ENCODE measurements around the gene DNAJC10. TPM values are rescaled to one million over a fixed set of nuclear protein-coding genes. Genes with fewer than 3 reads are reported as not detected.

Gene DNAJC10
- total and polyA plus RNA-seq, 2 donors (not counting 3 experiments of a cell fraction or from before 2014, with no cell fraction given): 45.1 to 201 TPM

DNA sequence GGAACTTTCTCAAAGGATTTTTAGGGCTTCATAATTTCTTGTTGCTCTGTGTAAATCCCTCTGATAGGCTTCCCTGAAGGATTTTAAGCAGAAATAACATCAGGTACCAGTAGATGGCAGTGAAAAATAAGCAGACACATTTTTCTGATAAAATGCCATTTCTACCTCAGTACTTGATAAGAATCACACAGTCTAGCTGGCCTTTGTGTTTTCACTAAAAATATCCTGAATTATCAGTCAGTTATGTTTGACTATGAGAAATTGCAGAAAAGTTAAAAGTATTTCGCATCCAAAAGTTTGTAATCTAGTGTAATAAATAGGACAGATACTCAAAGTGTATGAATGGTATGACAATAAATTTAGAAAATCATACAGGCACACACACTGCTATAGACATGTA is 68.7 kb downstream of the DNAJC10 start:
- Histone ChIP-seq H3K27ac (ENCODE audit: insufficient read depth, low read depth, low read length) (no peak overlapping the region), H3K36me3 (ENCODE audit: control insufficient read depth in 2 of 2, extremely low read depth in 1 of 2, insufficient read depth in 2 of 2, low read length in 2 of 2) (peaks cover 0 to 2% of the 10 kb centered on the region in 2 experiments), H3K4me1 (ENCODE audit: control insufficient read depth, extremely low read depth, insufficient read depth, low read length) (peaks cover 2% of the 10 kb centered on the region), H3K79me2 (ENCODE audit: control insufficient read depth, insufficient read depth, low read length) (no peaks in the 10 kb centered on the region), H3K27me3 (ENCODE audit: control insufficient read depth in 2 of 2, insufficient read depth in 2 of 2, low read length in 2 of 2) (no peaks in the 10 kb centered on the region), H3K9me3 (replicated peaks; ENCODE audit: control insufficient read depth, insufficient read depth, low read length) (no peaks in the 10 kb centered on the region), H4K20me1 (replicated peaks; ENCODE audit: control insufficient read depth, extremely low read depth, insufficient read depth, low read length) (no peaks in the 10 kb centered on the region), H3K4me3 (replicated peaks in 1 of 3; ENCODE audit: insufficient read depth in 1 of 3, low read depth in 1 of 3, low read length in 3 of 3) (no peak overlapping the region), H2AFZ (ENCODE audit: low read depth, low read length) (no peak overlapping the region), H3K9me1 (replicated peaks; ENCODE audit: control insufficient read depth, extremely low read depth, insufficient read depth, low read length) (no peaks in the 10 kb centered on the region), H3K9ac (replicated peaks; ENCODE audit: extremely low read depth, insufficient read depth, low read length) (no peak overlapping the region), H3K4me2 (ENCODE audit: insufficient read depth, low read length) (no peak overlapping the region)
- dilution Hi-C loops (cut with MboI; ENCODE audit: extremely low pct_ligation_motif_present, low sequenced_read_pairs): no loop called here
- FAIRE-seq (peak; percentile 43), DNase-seq (ENCODE audit: low read depth, low spot score) (peak; percentile 65)
- POLR2A ChIA-PET: no interaction called here
- BruUV-seq (replicated peaks): no TSS peak
- CTCF ChIA-PET: interaction anchor here (1.0 to 4.5 kb wide), 8 partner anchors 11 to 196 kb away, joined by 3 to 49 read pairs (median 7); partner anchors contain the start of gene FRZB
- TF ChIP-seq POLR2AphosphoS5 (IDR thresholded peaks at IDR 0.05; ENCODE audit: insufficient read depth, low read depth, low read length): no peak
- TF ChIP-seq, protein P1, sequence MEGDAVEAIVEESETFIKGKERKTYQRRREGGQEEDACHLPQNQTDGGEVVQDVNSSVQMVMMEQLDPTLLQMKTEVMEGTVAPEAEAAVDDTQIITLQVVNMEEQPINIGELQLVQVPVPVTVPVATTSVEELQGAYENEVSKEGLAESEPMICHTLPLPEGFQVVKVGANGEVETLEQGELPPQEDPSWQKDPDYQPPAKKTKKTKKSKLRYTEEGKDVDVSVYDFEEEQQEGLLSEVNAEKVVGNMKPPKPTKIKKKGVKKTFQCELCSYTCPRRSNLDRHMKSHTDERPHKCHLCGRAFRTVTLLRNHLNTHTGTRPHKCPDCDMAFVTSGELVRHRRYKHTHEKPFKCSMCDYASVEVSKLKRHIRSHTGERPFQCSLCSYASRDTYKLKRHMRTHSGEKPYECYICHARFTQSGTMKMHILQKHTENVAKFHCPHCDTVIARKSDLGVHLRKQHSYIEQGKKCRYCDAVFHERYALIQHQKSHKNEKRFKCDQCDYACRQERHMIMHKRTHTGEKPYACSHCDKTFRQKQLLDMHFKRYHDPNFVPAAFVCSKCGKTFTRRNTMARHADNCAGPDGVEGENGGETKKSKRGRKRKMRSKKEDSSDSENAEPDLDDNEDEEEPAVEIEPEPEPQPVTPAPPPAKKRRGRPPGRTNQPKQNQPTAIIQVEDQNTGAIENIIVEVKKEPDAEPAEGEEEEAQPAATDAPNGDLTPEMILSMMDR (IDR thresholded peaks at IDR 0.05; ENCODE audit: extremely low read depth in 1 of 2, insufficient read depth in 1 of 2, low read depth in 1 of 2, low read length in 2 of 2): peak; percentile 24 to 38
- intact Hi-C loops (cut with micrococcal nuclease): loop anchor here (1.0 kb wide), 1 partner anchor 196 kb away; no protein-coding TSS in a partner anchor

DNA sequence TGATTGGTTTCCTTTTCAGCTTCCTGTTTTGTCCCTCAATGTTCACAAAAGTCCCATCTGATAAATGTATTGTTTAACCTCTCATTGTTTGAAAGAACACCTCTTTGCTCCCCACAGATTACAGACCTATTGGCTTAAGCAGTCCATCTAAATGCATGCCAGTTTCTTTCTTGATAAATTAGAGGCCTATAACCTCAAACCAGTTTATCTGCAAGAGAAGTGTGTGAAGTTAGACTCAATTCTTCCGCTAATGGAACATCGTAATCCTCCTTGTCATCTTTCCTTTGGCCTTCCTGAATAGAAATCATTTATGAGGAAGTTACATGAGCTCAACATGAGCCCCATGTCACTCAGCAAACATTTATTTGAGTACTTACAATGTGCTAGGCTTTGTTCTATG is 76.4 kb downstream of the DNAJC10 start:
- dilution Hi-C loops (cut with MboI; ENCODE audit: extremely low pct_ligation_motif_present, low sequenced_read_pairs): no loop called here
- DNase-seq (ENCODE audit: low read depth, low spot score) (peak; percentile 53), FAIRE-seq (no peak)
- H3K4me1 ChIP-seq (ENCODE audit: control insufficient read depth, extremely low read depth, insufficient read depth, low read length): peaks cover 8% of the 10 kb centered on the region
- H3K27me3 ChIP-seq (ENCODE audit: control insufficient read depth in 2 of 2, insufficient read depth in 2 of 2, low read length in 2 of 2): peaks cover 0 to 4% of the 10 kb centered on the region in 2 experiments
- no peak overlapping the region for H3K4me2 ChIP-seq (ENCODE audit: insufficient read depth, low read length)
- intact Hi-C loops (cut with micrococcal nuclease): loop anchor here (5.0 kb wide), 1 partner anchor 75 kb away; the partner anchor contains the start of gene FRZB
- H3K9me3 ChIP-seq (replicated peaks; ENCODE audit: control insufficient read depth, insufficient read depth, low read length): no peaks in the 10 kb centered on the region
- POLR2A ChIA-PET: no interaction called here
- no peak overlapping the region for H3K4me3 ChIP-seq (replicated peaks in 1 of 3; ENCODE audit: insufficient read depth in 1 of 3, low read depth in 1 of 3, low read length in 3 of 3)
- TF ChIP-seq JUN (IDR thresholded peaks at IDR 0.05; ENCODE audit: borderline replicate concordance, insufficient read depth, insufficient read length, low read depth) (no peak), POLR2AphosphoS5 (IDR thresholded peaks at IDR 0.05; ENCODE audit: insufficient read depth, low read depth, low read length) (no peak), GATA2 (IDR thresholded peaks at IDR 0.05; ENCODE audit: insufficient read depth, insufficient read length, low read depth, low read length) (no peak), EZH2 (IDR thresholded peaks at IDR 0.05; ENCODE audit: borderline replicate concordance, low read depth, low read length, severe bottlenecking) (no peak), POLR2A (IDR thresholded peaks at IDR 0.05; ENCODE audit: low read depth, low read length) (no peak), FOS (IDR thresholded peaks at IDR 0.05; ENCODE audit: borderline replicate concordance, insufficient read depth, low read length) (no peak), MYC (IDR thresholded peaks at IDR 0.05; ENCODE audit: low read depth, low read length) (no peak)
- TF ChIP-seq, protein P1 (IDR thresholded peaks at IDR 0.05; ENCODE audit: extremely low read depth in 1 of 2, insufficient read depth in 1 of 2, low read depth in 1 of 2, low read length in 2 of 2): no peak
- TF ChIP-seq, protein P2, sequence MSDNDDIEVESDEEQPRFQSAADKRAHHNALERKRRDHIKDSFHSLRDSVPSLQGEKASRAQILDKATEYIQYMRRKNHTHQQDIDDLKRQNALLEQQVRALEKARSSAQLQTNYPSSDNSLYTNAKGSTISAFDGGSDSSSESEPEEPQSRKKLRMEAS (IDR thresholded peaks at IDR 0.05; ENCODE audit: insufficient read depth, insufficient read length): no peak
- no peaks in the 10 kb centered on the region for H4K20me1 ChIP-seq (replicated peaks; ENCODE audit: control insufficient read depth, extremely low read depth, insufficient read depth, low read length)
- CTCF ChIA-PET: interaction anchor here (0.9 to 2.7 kb wide), 4 partner anchors 10 to 188 kb away, joined by 3 to 10 read pairs (median 6); no protein-coding TSS in a partner anchor
- no TSS peak for BruUV-seq (replicated peaks)
- H3K27ac ChIP-seq (ENCODE audit: insufficient read depth, low read depth, low read length): no peak overlapping the region
- no peak overlapping the region for H2AFZ ChIP-seq (ENCODE audit: low read depth, low read length)
- no peaks in the 10 kb centered on the region for H3K79me2 ChIP-seq (ENCODE audit: control insufficient read depth, insufficient read depth, low read length)
- H3K9ac ChIP-seq (replicated peaks; ENCODE audit: extremely low read depth, insufficient read depth, low read length): no peak overlapping the region
- no peaks in the 10 kb centered on the region for H3K36me3 ChIP-seq (ENCODE audit: control insufficient read depth in 2 of 2, extremely low read depth in 1 of 2, insufficient read depth in 2 of 2, low read length in 2 of 2)
- no peaks in the 10 kb centered on the region for H3K9me1 ChIP-seq (replicated peaks; ENCODE audit: control insufficient read depth, extremely low read depth, insufficient read depth, low read length)
